Measurements from ENCODE around the gene MYO18A. TPM values are rescaled to one million over a fixed set of nuclear protein-coding genes. Genes with fewer than 3 reads are reported as not detected.

The MYO18A gene
- total RNA-seq, 4 donors from 2014 or later = 14.5 to 72.3 (median 50.8) TPM

DNA sequence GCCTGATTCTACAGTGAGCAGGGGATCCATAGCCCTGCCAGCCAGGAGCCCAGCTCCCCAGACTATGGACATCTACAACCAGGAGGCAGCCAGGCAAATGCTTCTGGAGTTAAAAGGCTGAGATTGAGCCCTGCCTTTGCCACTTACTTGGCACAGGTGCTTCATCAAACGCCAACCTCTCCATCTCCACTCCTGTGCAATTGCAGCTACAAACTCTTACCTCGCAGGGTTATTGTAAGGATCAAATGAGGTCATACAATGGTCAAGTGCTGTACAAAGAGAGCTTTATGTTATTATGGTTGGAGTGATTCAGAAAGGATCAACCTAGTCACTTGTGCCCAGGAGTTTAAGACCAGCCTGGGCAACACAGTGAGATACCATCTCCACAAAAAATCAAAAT, 9.8 kb upstream of the MYO18A start:
- TF ChIP-seq, protein P1, sequence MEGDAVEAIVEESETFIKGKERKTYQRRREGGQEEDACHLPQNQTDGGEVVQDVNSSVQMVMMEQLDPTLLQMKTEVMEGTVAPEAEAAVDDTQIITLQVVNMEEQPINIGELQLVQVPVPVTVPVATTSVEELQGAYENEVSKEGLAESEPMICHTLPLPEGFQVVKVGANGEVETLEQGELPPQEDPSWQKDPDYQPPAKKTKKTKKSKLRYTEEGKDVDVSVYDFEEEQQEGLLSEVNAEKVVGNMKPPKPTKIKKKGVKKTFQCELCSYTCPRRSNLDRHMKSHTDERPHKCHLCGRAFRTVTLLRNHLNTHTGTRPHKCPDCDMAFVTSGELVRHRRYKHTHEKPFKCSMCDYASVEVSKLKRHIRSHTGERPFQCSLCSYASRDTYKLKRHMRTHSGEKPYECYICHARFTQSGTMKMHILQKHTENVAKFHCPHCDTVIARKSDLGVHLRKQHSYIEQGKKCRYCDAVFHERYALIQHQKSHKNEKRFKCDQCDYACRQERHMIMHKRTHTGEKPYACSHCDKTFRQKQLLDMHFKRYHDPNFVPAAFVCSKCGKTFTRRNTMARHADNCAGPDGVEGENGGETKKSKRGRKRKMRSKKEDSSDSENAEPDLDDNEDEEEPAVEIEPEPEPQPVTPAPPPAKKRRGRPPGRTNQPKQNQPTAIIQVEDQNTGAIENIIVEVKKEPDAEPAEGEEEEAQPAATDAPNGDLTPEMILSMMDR (IDR thresholded peaks at IDR 0.05; ENCODE audit: low read depth) = no peak

DNA sequence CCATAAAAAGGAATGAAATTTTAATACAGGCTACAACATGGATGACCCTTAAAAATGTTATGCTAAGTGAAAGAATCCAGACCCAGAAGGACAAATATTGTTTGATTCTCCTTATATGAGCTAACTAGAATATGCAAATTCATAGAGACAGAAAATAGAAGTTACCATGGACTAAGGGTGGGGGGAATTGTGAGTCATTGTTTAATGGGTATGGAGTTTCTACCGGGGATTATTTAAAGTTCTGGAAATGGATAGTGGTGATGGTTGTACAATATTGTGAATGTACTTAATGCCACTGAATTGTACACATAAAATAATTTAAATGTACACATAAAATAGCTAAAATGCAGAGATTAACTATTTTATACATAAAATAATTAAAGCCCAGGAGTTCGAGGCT, 9.2 kb upstream of the MYO18A start:
- TF ChIP-seq, protein P1 (IDR thresholded peaks at IDR 0.05; ENCODE audit: low read depth) = no peak

DNA sequence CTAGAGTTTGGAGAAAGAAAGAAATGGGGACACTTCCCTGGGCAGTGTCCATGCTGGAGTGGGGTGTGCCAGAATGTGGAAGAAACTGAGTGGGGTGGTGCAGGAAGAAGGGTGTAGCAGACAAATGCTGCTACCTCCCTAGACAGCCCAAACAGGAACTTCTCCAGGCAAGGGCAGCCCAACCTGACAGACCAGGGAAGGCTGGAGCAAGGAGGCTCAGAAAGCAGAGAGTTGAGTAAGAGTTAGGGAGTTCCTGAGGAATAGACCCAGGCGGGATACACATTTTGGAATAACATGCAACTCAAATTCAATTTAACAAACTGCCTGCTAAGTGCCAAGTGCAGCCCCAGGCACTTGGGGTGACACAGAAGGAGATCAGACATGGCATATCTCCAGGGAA, 1.0 kb upstream of the MYO18A start:
- TF ChIP-seq, protein P1 (IDR thresholded peaks at IDR 0.05; ENCODE audit: low read depth) = no peak

DNA sequence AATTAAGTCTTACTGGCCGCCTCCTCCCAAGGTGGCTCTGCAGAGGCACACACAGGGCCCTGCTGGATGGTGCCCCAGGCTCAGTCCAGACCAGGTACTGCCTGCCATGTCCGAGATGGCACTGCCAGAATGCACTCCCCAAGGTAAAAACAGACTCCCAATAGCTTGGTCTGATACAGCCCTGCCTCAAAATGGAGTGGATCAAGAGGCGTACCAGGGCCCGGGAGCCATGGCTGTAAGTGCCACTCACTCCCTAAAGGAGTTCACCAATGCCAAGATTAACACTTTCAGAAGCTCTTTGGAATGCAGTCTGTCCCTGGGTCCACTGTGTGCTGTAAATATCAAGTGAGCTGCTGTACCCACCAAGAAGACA, 576 bp upstream of the MYO18A start:
- TF ChIP-seq, protein P1 (IDR thresholded peaks at IDR 0.05; ENCODE audit: low read depth) = no peak

DNA sequence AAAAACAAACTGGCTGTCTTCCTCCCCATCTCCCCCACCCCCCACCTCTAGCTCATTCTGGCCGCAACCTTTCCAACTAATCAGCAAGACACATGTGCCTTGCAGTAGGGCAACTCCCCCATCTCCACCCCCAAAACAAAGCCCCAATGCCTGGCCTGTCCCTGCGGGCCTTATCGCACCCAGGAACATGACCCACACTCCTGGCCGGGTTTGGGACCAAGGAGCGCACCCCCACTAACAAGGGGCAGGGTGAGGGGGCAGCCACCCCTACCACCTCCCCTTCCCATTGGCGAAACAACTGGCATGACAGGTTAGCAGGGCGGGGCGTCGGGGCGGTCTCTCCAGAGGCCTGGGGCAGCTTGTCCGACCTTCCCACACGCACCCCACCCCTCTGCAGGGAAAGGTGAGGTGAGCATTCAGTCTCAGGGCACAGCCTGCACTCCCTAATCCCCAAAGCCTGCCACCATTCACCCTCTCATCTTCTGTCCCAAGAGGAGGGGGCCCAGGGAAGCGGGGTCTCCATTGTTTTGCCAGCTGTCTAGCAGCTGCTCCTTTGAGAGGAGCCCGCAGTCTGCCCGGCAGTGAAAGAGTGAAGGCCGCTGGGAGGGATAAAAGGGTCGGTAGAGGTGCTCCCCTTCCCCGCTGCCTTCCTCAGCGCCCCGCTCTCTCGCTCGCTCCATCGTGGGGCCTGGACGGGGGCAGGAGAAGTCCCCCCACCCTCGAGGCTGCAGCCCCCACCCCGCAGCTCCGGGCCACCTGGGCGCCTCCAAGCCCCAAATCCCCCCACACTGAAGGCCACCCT, 765 bp downstream of the MYO18A start:
- TF ChIP-seq, protein P1 (IDR thresholded peaks at IDR 0.05; ENCODE audit: low read depth) = no peak

DNA sequence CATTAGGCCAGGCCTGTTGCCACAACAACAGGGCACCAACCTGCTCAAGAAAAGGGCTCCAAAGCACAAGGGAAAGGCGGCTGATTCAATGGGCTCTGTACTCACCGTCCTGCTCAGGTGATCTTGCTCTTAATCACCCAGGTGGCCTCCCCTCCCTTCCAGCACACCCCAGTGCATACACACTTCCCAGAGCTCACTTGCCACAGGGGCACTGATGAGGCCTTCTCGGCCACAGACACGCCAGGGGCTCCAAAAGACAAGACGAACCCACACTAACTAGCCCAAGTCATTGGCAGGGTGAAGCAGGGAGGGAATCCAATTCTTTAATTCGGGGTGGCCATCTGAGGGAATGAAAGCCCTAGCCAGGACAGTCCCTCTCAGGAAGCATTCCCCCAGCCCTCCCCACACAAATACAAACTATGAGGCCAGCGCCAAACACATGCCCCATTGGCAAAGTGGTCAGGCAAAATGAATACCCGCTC, 1.4 kb downstream of the MYO18A start:
- TF ChIP-seq, protein P1 (IDR thresholded peaks at IDR 0.05; ENCODE audit: low read depth) = no peak

DNA sequence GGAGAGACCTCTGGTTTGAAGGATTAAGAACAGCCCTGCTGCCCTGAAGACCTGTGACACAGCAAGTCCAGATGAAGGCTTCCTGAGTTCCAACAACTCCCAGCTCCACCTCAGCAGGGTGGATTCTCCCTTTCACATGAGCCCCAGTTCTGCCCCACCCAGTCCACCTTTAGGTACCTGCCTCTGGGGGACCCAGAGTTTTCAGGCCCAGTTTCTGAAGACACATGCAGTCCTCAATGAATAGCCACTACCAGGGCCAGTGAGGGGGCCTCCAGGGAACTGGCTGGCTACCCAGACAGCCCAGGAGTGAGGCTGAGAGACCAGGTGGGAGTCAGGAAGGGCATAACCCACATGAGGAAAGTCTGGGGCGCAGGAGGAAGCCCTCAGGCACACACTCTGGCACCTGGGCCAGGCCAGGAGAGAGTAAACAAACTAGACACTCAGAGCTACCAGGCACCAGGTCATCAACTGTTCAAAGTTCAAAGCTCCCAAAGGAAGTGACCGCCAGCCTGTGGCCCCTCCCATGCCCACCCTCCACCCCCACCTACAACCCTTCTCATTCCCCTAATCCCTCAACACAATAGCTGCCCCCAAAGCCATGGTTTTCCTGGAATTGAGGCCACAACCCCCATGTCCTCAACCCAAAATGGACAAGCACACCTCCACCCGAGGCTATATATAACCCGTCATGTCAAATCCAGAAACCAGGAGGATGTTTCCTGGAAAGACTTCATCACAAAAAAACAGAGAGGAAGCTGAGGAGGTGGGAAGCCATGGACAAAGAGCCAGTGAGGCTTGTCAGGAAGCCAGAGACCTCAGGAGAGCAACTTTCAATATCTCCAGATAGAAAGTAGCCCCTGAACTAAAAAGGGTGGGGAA, 2.1 kb downstream of the MYO18A start:
- TF ChIP-seq, protein P1 (IDR thresholded peaks at IDR 0.05; ENCODE audit: low read depth) = no peak

All from subcutaneous adipose tissue (tissue), 4 donors.